SK-N-SH (cell line): ENCODE results near the gene KCNH8. TPM values are rescaled to one million over a fixed set of nuclear protein-coding genes. Genes with fewer than 3 reads are reported as not detected.

Source experiments
- CTCF ChIA-PET: fragments of 300-600, 350-600 bp; formaldehyde crosslinking; extraction: SDS; loops from one replicate; lab custom pipeline; 2021; lab: Yijun Ruan, JAX
- POLR2A ChIA-PET: fragments of 350-600 bp; sonication (Branson Sonifier 250); formaldehyde crosslinking; extraction: SDS; loops from one replicate; lab custom pipeline; 2020; ENCODE audit warnings: antibody characterized with exemption, inconsistent platforms; lab: Yijun Ruan, JAX
- DNase-seq: peaks from one replicate; pipeline ENCODE4 v3.0.0; 2012
- H2AFZ ChIP-seq: fragments of 200-600 bp; sonication (generic); 2 replicates; pipeline ENCODE4 v1.8.1; 2016; ENCODE audit warnings: antibody characterized with exemption, mild to moderate bottlenecking, low read depth
- H3F3A ChIP-seq: fragments of 200-600 bp; sonication (generic); replicated peaks from 2 replicates; pipeline ENCODE3; 2016; ENCODE audit warnings: antibody characterized with exemption, mild to moderate bottlenecking; ENCODE audit not compliant: insufficient read depth
- H3K27ac ChIP-seq, 2 experiments: fragments of 200-500 bp in 1 of 2; fragments of 200-600 bp in 1 of 2; sonication (Bioruptor generic) in 1 of 2; sonication (generic), shearing (Covaris generic) in 1 of 2; 2 replicates each; pipeline versions ENCODE4 v1.5.1 to v1.6.1; 2014 to 2016; ENCODE audit warnings: low read depth in 2 of 2, inconsistent platforms in 1 of 2, low read length in 1 of 2, mild to moderate bottlenecking in 1 of 2, mixed read lengths in 1 of 2
- H3K27me3 ChIP-seq: fragments of 200-600 bp; sonication (generic), shearing (Covaris generic); 2 replicates; pipeline ENCODE4 v1.6.1; 2016; ENCODE audit warnings: mixed run types; ENCODE audit not compliant: insufficient read depth
- H3K36me3 ChIP-seq, 2 experiments: fragments of 200-500 bp in 1 of 2; fragments of 200-600 bp in 1 of 2; sonication (Bioruptor generic) in 1 of 2; sonication (generic) in 1 of 2; replicated peaks in 1 of 2; 2 replicates each; pipeline versions ENCODE3 to v1.5.1; 2014 to 2016; ENCODE audit warnings: low read length in 1 of 2, mild to moderate bottlenecking in 1 of 2; ENCODE audit not compliant: insufficient read depth in 2 of 2, control insufficient read depth in 1 of 2
- H3K4me1 ChIP-seq, 2 experiments: fragments of 200-500 bp in 1 of 2; fragments of 200-600 bp in 1 of 2; sonication (Bioruptor generic) in 1 of 2; sonication (generic), shearing (Covaris generic) in 1 of 2; 2 replicates each; pipeline versions ENCODE4 v1.5.1 to v1.6.1; 2014 to 2016; ENCODE audit warnings: low read depth in 1 of 2, low read length in 1 of 2, mixed run types in 1 of 2; ENCODE audit not compliant: insufficient read depth in 2 of 2, control insufficient read depth in 1 of 2
- H3K4me2 ChIP-seq: fragments of 200-600 bp; sonication (generic), shearing (Covaris generic); 2 replicates; pipeline ENCODE4 v1.6.1; 2017; ENCODE audit warnings: mixed run types
- H3K4me3 ChIP-seq, 2 experiments: fragments of 200-500 bp in 1 of 2; fragments of 200-600 bp in 1 of 2; sonication (Bioruptor generic) in 1 of 2; sonication (generic), shearing (Covaris generic) in 1 of 2; 2 replicates each; pipeline versions ENCODE4 v1.5.1 to v1.8.1; 2014 to 2016; ENCODE audit warnings: low read depth in 2 of 2, inconsistent platforms in 1 of 2, low read length in 1 of 2, mild to moderate bottlenecking in 1 of 2, mixed read lengths in 1 of 2, moderate library complexity in 1 of 2
- H3K79me2 ChIP-seq: fragments of 200-600 bp; sonication (generic); 2 replicates; pipeline ENCODE4 v1.8.1; 2017; ENCODE audit warnings: mild to moderate bottlenecking; ENCODE audit not compliant: insufficient read depth
- H3K9ac ChIP-seq: fragments of 200-600 bp; sonication (generic); 2 replicates; pipeline ENCODE4 v1.6.1; 2017; ENCODE audit warnings: mixed run types
- H3K9me2 ChIP-seq: fragments of 200-600 bp; sonication (generic); 2 replicates; pipeline ENCODE4 v1.6.1; 2017; ENCODE audit warnings: mixed run types
- H3K9me3 ChIP-seq: fragments of 200-600 bp; sonication (generic); 2 replicates; pipeline ENCODE4 v1.6.1; 2017; ENCODE audit warnings: mixed run types, mild to moderate bottlenecking, moderate library complexity
- H4K20me1 ChIP-seq: fragments of 200-600 bp; sonication (generic); 2 replicates; pipeline ENCODE4 v1.6.1; 2017; ENCODE audit warnings: mild to moderate bottlenecking, mixed run types; ENCODE audit not compliant: insufficient read depth
- CHD2 ChIP-seq: fragments of 150-350 bp; IDR thresholded peaks from 2 replicates; pipeline ENCODE4 v1.6.1; 2018; ENCODE audit warnings: low read length; ENCODE audit not compliant: partially characterized antibody
- CTCF ChIP-seq: fragments of 200-600 bp; sonication (generic); IDR thresholded peaks from 2 replicates; pipeline ENCODE4 v1.6.1; 2017; ENCODE audit warnings: antibody characterized with exemption, mild to moderate bottlenecking, moderate library complexity
- GABPA ChIP-seq: IDR thresholded peaks from 2 replicates; pipeline ENCODE4 v1.4.0; 2012; ENCODE audit warnings: low read depth, mild to moderate bottlenecking
- IRF3 ChIP-seq: fragments of 150-350 bp; IDR thresholded peaks from 2 replicates; pipeline ENCODE4 v1.6.1; 2016; ENCODE audit warnings: mild to moderate bottlenecking, low read depth, low read length
- MEF2A ChIP-seq: IDR thresholded peaks from 2 replicates; pipeline ENCODE4 v1.4.0; 2012; ENCODE audit warnings: low read depth, borderline replicate concordance
- MXI1 ChIP-seq: IDR thresholded peaks from 2 replicates; pipeline ENCODE4 v1.6.1; 2012; ENCODE audit warnings: mild to moderate bottlenecking, low read depth, low read length, improper control_type of control experiment
- NFIC ChIP-seq: IDR thresholded peaks from 2 replicates; pipeline ENCODE4 v1.4.0; 2012; ENCODE audit warnings: borderline replicate concordance
- TAF1 ChIP-seq: IDR thresholded peaks from 2 replicates; pipeline ENCODE4 v1.6.1; 2012; ENCODE audit warnings: low read depth, mild to moderate bottlenecking, low read length, moderate library complexity, borderline replicate concordance
- TCF12 ChIP-seq: IDR thresholded peaks from 2 replicates; pipeline ENCODE4 v1.4.0; 2012
- USF2 ChIP-seq: fragments of 150-350 bp; IDR thresholded peaks from 2 replicates; pipeline ENCODE4 v1.6.1; 2017; ENCODE audit warnings: antibody characterized with exemption, low read length, low read depth, borderline replicate concordance
- WGBS: methylation state at CpG from one replicate; pipeline ENCODE4 v1.1.6; 2017; ENCODE audit warnings: low lambda C conversion rate; 5-methylcytosine and 5-hydroxymethylcytosine counted together
- polyA plus RNA-seq, 3 experiments: library from polyadenylated mRNA; depleted of rRNA; stranded (reverse); fragments of >200 nt; gene quantifications; 2 replicates each; pipeline ENCODE4 v1.2.3, GENCODE V29; 2012
- TF ChIP-seq, protein P1 (sequence below): IDR thresholded peaks from 2 replicates; pipeline ENCODE4; 2012

KCNH8 gene
- polyA plus RNA-seq, 1 of the 3 experiments (the other 2 are of a cell fraction), result 0.05 TPM

- TF ChIP-seq, protein P1, sequence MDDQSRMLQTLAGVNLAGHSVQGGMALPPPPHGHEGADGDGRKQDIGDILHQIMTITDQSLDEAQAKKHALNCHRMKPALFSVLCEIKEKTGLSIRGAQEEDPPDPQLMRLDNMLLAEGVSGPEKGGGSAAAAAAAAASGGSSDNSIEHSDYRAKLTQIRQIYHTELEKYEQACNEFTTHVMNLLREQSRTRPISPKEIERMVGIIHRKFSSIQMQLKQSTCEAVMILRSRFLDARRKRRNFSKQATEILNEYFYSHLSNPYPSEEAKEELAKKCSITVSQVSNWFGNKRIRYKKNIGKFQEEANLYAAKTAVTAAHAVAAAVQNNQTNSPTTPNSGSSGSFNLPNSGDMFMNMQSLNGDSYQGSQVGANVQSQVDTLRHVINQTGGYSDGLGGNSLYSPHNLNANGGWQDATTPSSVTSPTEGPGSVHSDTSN, result no peak
- TF ChIP-seq TCF12 (no peak), IRF3 (no peak), TAF1 (no peak), GABPA (no peak)
Measured at GRCh38 chr3:19365471-19365870, 217.2 kb downstream of the KCNH8 start (continued).

DNA sequence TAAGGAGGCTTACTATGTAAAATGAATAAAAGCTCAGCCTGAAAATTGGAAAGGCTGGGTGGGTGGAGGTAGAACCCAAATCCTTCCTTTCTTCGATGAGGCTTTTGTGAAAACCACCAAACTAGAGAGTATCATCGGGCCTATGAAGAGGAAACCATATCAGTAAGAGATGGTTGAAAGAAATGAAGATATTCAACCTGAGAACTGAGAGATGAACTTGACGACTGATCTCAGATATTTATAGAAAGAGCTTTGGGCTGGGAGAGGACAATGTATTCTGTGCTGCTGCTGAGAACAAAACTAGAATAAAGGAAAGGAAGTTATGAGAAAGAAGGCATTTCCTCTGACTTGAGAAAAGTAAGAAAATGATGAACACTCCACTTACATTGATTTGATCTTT lies 236.6 kb downstream of the KCNH8 start:
- Histone ChIP-seq H3K36me3 (no peaks in the 10 kb centered on the region), H3K4me1 (no peaks in the 10 kb centered on the region), H3K27me3 (no peaks in the 10 kb centered on the region), H3F3A (no peaks in the 10 kb centered on the region), H3K4me3 (no peak overlapping the region), H2AFZ (no peak overlapping the region), H3K27ac (no peak overlapping the region), H3K79me2 (no peaks in the 10 kb centered on the region), H3K9ac (no peak overlapping the region), H3K9me2 (no peaks in the 10 kb centered on the region), H3K9me3 (no peaks in the 10 kb centered on the region), H4K20me1 (no peaks in the 10 kb centered on the region), H3K4me2 (no peak overlapping the region)
- WGBS, result 46% methylated on average over 3 of the region's 3 CpGs
- ChIA-PET CTCF (interaction anchor here (0.6 kb wide), 1 partner anchor 15 kb away, joined by 4 read pairs; no protein-coding TSS in a partner anchor), POLR2A (no interaction called here)
- no peak for TF ChIP-seq MEF2A
- TF ChIP-seq MXI1, result no peak
- TF ChIP-seq CHD2, result no peak
- TF ChIP-seq CTCF, result no peak
- no peak for TF ChIP-seq NFIC
- no peak for TF ChIP-seq IRF3
- no peak for TF ChIP-seq USF2
- no peak for DNase-seq
